Adrenal gland (tissue), 5 donors: ENCODE data around the gene SPANXD.

Source experiments
- POLR2A ChIP-seq, 2 donors: fragments of 450-650 bp; IDR thresholded peaks; one replicate each; pipeline ENCODE4 v1.6.1; 2017; ENCODE audit warnings: antibody characterized with exemption in 2 of 2, mild to moderate bottlenecking in 2 of 2, moderate library complexity in 1 of 2
- TF ChIP-seq, protein P1 (sequence below), 6 experiments: fragments of 450-650 bp in 4 of 6; fragments of 200-600 bp in 2 of 6; sonication (generic) in 1 of 6; IDR thresholded peaks; 1 replicate in 5 of 6; 2 replicates in 1 of 6; pipeline versions ENCODE4 v1.5.1 to v1.8.0; 2016 to 2021; ENCODE audit warnings: antibody characterized with exemption in 6 of 6, mild to moderate bottlenecking in 2 of 6, moderate library complexity in 1 of 6
- donor health status: DM: no; HTN: no; CAD: no.

DNA sequence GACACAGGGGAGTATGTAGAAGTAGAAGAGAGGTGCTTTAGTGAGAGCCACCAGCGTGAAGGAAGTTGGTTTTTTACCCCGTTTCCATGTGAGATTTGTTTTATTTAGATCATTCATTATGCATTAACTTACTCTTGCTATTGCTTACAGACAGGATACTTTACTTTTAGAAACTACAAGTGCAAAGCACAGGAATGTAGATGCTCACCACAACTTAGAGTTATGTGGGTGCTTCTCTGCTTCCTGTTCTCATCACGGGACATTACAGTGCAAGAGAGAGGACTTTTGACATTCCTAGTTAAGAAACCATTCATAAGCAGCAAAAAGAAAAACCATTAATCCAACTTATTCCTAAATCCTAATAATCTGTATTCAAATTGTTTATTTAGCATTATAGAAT is 25.6 kb upstream of the SPANXD start:
- TF ChIP-seq, protein P1, sequence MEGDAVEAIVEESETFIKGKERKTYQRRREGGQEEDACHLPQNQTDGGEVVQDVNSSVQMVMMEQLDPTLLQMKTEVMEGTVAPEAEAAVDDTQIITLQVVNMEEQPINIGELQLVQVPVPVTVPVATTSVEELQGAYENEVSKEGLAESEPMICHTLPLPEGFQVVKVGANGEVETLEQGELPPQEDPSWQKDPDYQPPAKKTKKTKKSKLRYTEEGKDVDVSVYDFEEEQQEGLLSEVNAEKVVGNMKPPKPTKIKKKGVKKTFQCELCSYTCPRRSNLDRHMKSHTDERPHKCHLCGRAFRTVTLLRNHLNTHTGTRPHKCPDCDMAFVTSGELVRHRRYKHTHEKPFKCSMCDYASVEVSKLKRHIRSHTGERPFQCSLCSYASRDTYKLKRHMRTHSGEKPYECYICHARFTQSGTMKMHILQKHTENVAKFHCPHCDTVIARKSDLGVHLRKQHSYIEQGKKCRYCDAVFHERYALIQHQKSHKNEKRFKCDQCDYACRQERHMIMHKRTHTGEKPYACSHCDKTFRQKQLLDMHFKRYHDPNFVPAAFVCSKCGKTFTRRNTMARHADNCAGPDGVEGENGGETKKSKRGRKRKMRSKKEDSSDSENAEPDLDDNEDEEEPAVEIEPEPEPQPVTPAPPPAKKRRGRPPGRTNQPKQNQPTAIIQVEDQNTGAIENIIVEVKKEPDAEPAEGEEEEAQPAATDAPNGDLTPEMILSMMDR (IDR thresholded peaks at IDR 0.05), result no peak
- no peak for TF ChIP-seq POLR2A (IDR thresholded peaks at IDR 0.05)
